HepG2 (cell line): ENCODE measurements around the gene GNAT2. TPM values are rescaled to one million over a fixed set of nuclear protein-coding genes. Genes with fewer than 3 reads are reported as not detected.

ENCODE experiments used
- ATF7 ChIP-seq, 2 experiments: fragments of 450-650 bp in 1 of 2; sonication (generic) in 1 of 2; formaldehyde crosslinking in 1 of 2; IDR thresholded peaks; 2 replicates each; pipeline versions ENCODE4 v1.4.0 to v1.6.1; 2016 to 2020; ENCODE audit warnings: antibody characterized with exemption in 1 of 2, mild to moderate bottlenecking in 1 of 2, missing genetic modification reagents in 1 of 2
- GABPB1 ChIP-seq: IDR thresholded peaks from 2 replicates; pipeline ENCODE4 v1.6.1; 2016; ENCODE audit warnings: mild to moderate bottlenecking, missing genetic modification reagents, moderate library complexity, missing compliant biosample characterization
- HMGXB3 ChIP-seq: sonication (generic); formaldehyde crosslinking; IDR thresholded peaks from 2 replicates; pipeline ENCODE4 v1.4.0; 2020; ENCODE audit warnings: missing genetic modification reagents, borderline replicate concordance
- HNF4A ChIP-seq: sonication (generic); formaldehyde crosslinking; IDR thresholded peaks from 2 replicates; pipeline ENCODE4 v1.4.0; 2020; ENCODE audit warnings: missing genetic modification reagents
- LCORL ChIP-seq, 2 experiments: fragments of 450-650 bp in 1 of 2; sonication (generic) in 1 of 2; formaldehyde crosslinking in 1 of 2; IDR thresholded peaks; 2 replicates each; pipeline versions ENCODE4 v1.5.0 to v1.6.1; 2017 to 2020; ENCODE audit warnings: antibody characterized with exemption in 1 of 2, missing genetic modification reagents in 1 of 2
- MAZ ChIP-seq, 2 experiments: sonication (generic) in 1 of 2; formaldehyde crosslinking in 1 of 2; IDR thresholded peaks; 2 replicates each; pipeline versions ENCODE4 v1.5.0 to v1.6.1; 2012 to 2020; ENCODE audit warnings: low read depth in 2 of 2, mild to moderate bottlenecking in 2 of 2, borderline replicate concordance in 1 of 2, improper control_type of control experiment in 1 of 2, low read length in 1 of 2, missing genetic modification reagents in 1 of 2, moderate library complexity in 1 of 2
- MIER2 ChIP-seq: IDR thresholded peaks from 2 replicates; pipeline ENCODE4 v1.6.1; 2016; ENCODE audit warnings: missing biosample characterization, missing genetic modification reagents
- MZF1 ChIP-seq: sonication (generic); formaldehyde crosslinking; IDR thresholded peaks from 2 replicates; pipeline ENCODE4 v1.8.1; 2023; ENCODE audit warnings: mild to moderate bottlenecking, missing genetic modification reagents, borderline replicate concordance
- NFYB ChIP-seq: sonication (generic); formaldehyde crosslinking; IDR thresholded peaks from 2 replicates; pipeline ENCODE4 v1.4.0; 2020; ENCODE audit warnings: missing genetic modification reagents
- POGK ChIP-seq: sonication (generic); formaldehyde crosslinking; conservative IDR thresholded peaks from 2 replicates; pipeline ENCODE4 v1.8.0; 2022; ENCODE audit warnings: mild to moderate bottlenecking, moderate library complexity, missing genetic modification reagents
- SALL1 ChIP-seq: sonication (generic); formaldehyde crosslinking; IDR thresholded peaks from 2 replicates; pipeline ENCODE4 v1.8.0; 2022; ENCODE audit warnings: mild to moderate bottlenecking, missing genetic modification reagents
- ZFX ChIP-seq: sonication (generic); formaldehyde crosslinking; IDR thresholded peaks from 2 replicates; pipeline ENCODE4 v1.4.0; 2020; ENCODE audit warnings: mild to moderate bottlenecking, low read depth, missing genetic modification reagents, moderate library complexity
- ZNF546 ChIP-seq: sonication (generic); formaldehyde crosslinking; conservative IDR thresholded peaks from 2 replicates; pipeline ENCODE4 v1.8.1; 2023; ENCODE audit warnings: mild to moderate bottlenecking, missing genetic modification reagents
- ZNF556 ChIP-seq: sonication (generic); formaldehyde crosslinking; IDR thresholded peaks from 2 replicates; pipeline ENCODE4 v1.4.0; 2020; ENCODE audit warnings: mild to moderate bottlenecking, missing genetic modification reagents, borderline replicate concordance
- ZNF557 ChIP-seq: sonication (generic); formaldehyde crosslinking; IDR thresholded peaks from 2 replicates; pipeline ENCODE4 v1.4.0; 2020; ENCODE audit warnings: missing genetic modification reagents
- ZNF563 ChIP-seq: sonication (generic); formaldehyde crosslinking; IDR thresholded peaks from 2 replicates; pipeline ENCODE4 v1.8.0; 2022; ENCODE audit warnings: mild to moderate bottlenecking, moderate library complexity, missing genetic modification reagents
- ZNF784 ChIP-seq: sonication (generic); formaldehyde crosslinking; IDR thresholded peaks from 2 replicates; pipeline ENCODE4 v1.5.1; 2020; ENCODE audit warnings: missing genetic modification reagents, mild to moderate bottlenecking, borderline replicate concordance
- ZNF792 ChIP-seq: IDR thresholded peaks from 2 replicates; pipeline ENCODE4 v1.6.1; 2016
- ZNF891 ChIP-seq: sonication (generic); formaldehyde crosslinking; IDR thresholded peaks from 2 replicates; pipeline ENCODE4 v1.5.0; 2020; ENCODE audit warnings: mild to moderate bottlenecking, missing genetic modification reagents
- polyA plus RNA-seq, 8 experiments: library from polyadenylated mRNA; depleted of rRNA in 3 of 8; stranded (reverse) in 7 of 8; unstranded in 1 of 8; fragments of >200 nt; fragmentation: Illumina TruSeq in 4 of 8; extraction: Trizol in 4 of 8; gene quantifications; 2 replicates each; pipeline versions ENCODE4 v1.2.1 to v1.2.3, GENCODE V29; 2011 to 2016; ENCODE audit warnings: low read depth in 4 of 8, missing spikeins in 1 of 8, mixed read lengths in 1 of 8; ENCODE audit not compliant: insufficient read depth in 1 of 8
- total RNA-seq, 5 experiments: library from RNA; depleted of rRNA; stranded (reverse); fragments of >200 nt; fragmentation: Illumina TruSeq; extraction: Trizol; gene quantifications; 2 replicates each; pipeline ENCODE4 v1.2.3, GENCODE V29; 2016; ENCODE audit warnings: low read depth in 1 of 5

GNAT2 gene
- total and polyA plus RNA-seq, 2 of the 13 experiments (the other 11 are each of a cell fraction or from before 2014, with no cell fraction given), result 0.08 to 0.20 TPM

GRCh38 chr1:109655615-109656519 lies 36.5 kb upstream of the GNAT2 start, which contains the start of gene GSTM4 (continued):
- TF ChIP-seq HNF4A (CRISPR knock-in tag) (peak; percentile 85), MZF1 (CRISPR knock-in tag) (no peak), MIER2 (CRISPR knock-in tag) (no peak), ZNF556 (CRISPR knock-in tag) (peak; percentile 89; the same call in 1 of the 2 replicates), ZNF546 (CRISPR knock-in tag) (no peak), SALL1 (peak; percentile 82), NFYB (peak; percentile 32; the same call in 1 of the 2 replicates), ATF7 (IDR thresholded peaks at IDR 0.05) (no peak), ATF7 (CRISPR knock-in tag; IDR thresholded peaks at IDR 0.05) (0 out of 2 replicates have a peak, but pooled peaks have one; percentile 21), LCORL (IDR thresholded peaks at IDR 0.05) (no peak), LCORL (CRISPR knock-in tag; IDR thresholded peaks at IDR 0.05) (peak; percentile 56; the same call in 1 of the 2 replicates), MAZ (IDR thresholded peaks at IDR 0.05; ENCODE audit: borderline replicate concordance, low read depth, low read length) (no peak), MAZ (CRISPR knock-in tag; IDR thresholded peaks at IDR 0.05; ENCODE audit: low read depth) (peak; percentile 58; the same call in 1 of the 2 replicates), ZFX (CRISPR knock-in tag) (peak; percentile 92), ZNF557 (CRISPR knock-in tag) (no peak), GABPB1 (CRISPR knock-in tag) (peak; percentile 85), ZNF891 (CRISPR knock-in tag) (peak; percentile 45; the same call in 1 of the 2 replicates), ZNF784 (CRISPR knock-in tag) (peak; percentile 67; the same call in 1 of the 2 replicates), HMGXB3 (peak; percentile 85; the same call in 1 of the 2 replicates), POGK (CRISPR knock-in tag) (peak; percentile 65; the same call in 1 of the 2 replicates), ZNF563 (CRISPR knock-in tag) (peak; percentile 43), ZNF792 (CRISPR knock-in tag) (peak; percentile 85; the same call in 1 of the 2 replicates)
